ENCODE measurements around the gene CELF4.
"Not testable (repeated sequence)": the region's sequence is repeated elsewhere in the genome, so short reads cannot be mapped to it uniquely, and the experiment has no call there.

The CELF4 gene

GRCh38 chr18:37385846-37386778, 179.5 kb downstream of the CELF4 start:
- DNase-seq, result peak; percentile 68

DNA sequence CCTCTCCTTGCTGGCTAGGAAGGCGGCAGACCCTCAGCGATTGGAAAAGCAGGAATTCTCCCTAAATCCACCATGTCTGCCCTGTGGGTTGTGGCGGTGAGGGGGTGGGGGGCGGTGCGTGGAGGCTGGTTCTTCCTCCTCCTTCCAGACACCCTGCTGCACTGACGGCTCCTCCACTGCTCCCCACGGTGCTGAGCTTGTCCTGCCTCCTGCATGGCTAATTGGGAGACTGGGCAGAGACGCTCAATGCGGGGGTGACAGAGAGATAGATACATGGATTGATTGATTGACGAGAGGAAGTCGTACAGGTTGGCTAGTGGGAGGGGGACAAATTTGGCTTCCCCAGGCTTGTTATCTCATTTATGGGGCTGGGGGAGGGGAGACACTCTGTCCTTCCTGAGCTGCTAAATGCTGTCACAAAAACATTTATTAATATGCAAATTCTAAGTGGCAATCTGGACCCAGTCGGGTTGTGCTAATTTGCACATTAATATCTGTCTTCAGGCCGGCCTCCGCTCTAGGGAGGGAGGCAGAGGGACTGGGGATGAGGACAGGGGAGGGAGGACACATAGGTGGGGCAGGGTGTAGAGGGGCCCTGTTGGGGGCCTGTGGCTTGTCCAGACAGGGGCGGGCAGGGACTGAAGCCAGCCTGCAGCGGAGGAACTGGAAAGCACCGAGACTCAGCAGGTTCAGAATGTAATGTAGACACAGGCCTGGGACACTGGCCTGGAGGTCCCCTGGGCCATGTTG, 181.6 kb downstream of the CELF4 start:
- no peak for DNase-seq

DNA sequence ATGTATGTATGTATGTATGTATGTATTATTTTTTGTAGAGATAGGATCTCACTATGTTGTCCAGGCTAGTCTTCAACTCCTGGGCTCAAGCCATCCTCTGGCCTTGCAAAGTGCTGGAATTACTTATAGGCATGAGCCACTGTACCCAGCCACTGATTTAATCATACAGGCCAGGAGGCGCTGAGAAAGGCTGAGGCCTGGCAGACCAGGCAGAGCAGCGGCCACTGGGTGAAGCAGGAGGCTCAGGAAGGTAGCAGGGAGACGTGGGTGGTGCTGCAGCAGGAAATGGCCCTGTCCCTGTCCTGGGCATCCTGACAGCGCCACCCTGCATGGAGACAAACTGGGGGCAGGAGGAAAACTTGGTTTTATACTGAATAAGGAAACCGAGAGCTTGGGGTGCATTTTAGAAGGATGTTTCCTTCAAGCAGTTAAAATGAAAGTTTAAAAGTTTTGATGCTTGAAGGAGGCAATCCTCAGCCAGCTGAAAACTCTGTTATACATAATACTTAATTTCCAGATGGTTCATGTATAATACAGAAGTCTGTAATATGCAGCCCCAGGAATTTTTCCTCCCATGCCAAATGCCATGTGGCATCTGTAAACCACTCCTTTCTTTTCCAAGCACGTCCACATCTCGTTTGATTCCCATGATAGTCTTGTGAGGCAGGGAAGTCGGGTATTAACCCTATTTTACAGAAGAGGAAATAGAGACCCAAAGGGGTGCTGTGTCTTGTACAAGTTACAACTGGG, 182.4 kb downstream of the CELF4 start:
- no peak for DNase-seq

DNA sequence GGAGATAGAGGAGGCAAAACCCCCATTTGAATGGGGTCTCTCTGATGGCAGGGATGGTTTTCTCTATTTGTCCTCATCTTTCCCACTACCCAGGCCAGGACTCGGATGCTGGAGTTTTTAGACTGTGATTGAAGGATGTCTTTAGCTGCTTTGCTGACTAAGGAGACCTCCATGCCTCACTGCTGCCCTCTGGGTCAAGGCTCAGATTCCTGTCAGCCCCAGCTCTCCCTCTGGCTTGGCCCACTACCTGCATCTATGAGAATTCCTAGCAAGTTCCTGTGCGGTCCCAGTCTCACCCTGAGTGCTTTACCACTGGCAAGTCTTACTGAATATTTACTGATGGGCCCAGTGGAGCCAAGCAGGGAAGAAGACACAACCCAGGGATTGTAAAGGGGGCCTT, 184.0 kb downstream of the CELF4 start:
- DNase-seq, result no peak

GRCh38 chr18:37380546-37381110, 185.0 kb downstream of the CELF4 start:
- DNase-seq, result no peak

DNA sequence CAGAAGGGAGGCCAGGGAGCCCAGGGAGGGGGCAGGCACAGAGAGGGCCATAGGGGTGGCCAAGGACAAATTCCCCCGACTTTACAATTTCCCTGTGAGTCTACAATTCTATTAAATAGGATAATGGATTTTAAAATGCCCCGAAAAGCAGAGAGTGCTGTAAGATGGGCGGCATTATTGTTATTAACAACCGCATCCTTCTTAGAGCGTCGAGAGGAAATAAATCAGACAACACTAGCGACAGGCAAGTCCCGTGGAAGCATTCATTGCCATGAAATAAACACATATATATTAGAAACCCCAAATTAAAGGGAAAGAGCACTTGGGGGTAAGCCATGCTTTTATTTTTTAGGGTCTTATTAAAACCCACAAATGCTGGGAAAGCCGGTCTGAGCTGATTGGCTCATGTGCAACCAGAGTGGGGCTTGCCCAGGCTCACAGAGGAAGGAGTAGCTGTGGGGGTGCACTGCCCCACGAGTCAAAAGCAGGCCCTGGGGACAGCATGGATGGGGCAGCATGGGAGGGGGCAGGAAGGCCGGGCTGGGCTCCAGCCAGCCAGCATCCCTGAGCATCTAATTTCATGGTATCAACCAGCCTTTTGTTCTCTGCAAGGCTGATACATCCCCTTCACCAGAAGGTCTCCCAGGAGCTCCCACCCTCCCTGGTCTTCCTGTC, 187.1 kb downstream of the CELF4 start:
- DNase-seq, result no peak

DNA sequence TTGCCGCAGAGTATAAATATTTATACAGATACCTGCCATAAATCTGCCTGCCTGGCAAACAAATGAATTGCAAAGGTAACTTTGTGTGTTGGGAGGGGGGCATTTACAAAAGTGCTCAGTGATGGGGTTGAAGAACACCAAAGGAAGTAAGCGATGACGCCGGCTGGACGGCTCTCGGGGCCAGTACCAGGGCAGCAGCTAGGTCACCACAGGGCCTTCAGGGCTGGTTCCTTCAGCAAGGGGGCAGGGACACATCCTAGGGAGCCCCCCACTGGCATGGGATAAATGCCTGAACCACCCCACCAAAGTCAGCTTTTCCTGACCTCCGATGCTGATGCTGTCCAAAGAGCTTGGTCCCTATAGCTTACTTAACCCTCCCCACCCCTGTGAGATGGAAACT, 190.4 kb downstream of the CELF4 start:
- no peak for DNase-seq

DNA sequence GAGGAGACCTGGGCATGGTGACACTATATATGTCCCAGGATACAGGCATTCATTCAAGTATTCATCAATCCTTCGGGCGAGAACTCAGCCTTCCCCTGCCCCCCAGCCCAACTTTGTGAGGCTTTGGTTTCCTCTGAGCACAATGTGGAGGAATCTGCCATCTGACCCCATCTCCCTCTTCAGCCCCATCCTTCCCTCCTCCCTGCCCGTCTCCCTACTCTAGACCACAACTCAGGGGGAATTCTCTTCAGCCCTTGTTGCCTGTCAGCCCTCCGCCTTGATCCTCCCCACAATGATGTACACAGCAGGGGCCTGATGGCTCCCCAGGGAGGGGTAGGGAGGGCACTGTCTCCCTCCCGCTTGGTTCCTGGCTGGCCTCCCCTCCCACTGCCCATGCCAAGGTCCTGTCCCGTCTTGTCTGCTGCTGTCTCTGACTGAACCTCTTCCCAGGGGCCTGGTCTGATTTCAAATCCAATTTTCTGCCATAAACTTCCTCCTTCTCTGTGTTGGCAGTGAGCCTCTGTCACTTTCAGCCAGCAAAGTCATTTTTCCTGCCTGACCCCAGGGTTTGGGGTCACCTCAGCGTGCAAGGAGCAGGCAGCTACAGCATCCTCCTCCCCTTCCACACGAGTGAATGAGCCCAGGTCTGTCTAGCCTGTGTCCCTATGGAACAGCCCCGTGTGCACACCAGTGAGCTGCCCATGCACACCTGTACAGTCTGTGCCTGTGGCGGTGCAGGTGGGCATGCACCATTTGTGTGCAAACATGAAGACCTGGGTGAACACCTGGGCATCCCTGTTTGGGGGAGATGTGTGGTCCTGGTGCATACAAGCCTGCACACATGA, 197.3 kb downstream of the CELF4 start:
- DNase-seq, result no peak

DNA sequence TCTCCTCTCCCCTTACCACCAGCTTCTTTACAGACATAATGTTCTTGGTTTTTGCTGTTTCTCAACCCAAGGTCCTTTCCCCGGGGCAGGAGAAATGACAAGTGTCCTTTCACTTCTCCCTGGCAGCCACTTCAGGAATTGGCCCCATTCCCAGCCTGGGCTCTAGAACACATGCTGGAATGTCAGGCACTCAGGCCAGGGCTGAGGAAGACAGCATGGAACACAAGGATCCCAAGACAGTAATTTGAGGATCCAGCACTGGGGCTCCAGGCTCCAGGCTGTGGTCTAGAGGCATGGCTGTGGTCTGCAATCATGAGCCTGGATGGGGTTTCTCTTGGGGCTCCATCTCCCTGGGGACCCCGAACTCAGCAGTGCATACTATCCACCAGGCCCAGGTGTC, 201.4 kb downstream of the CELF4 start:
- DNase-seq, result no peak

DNA sequence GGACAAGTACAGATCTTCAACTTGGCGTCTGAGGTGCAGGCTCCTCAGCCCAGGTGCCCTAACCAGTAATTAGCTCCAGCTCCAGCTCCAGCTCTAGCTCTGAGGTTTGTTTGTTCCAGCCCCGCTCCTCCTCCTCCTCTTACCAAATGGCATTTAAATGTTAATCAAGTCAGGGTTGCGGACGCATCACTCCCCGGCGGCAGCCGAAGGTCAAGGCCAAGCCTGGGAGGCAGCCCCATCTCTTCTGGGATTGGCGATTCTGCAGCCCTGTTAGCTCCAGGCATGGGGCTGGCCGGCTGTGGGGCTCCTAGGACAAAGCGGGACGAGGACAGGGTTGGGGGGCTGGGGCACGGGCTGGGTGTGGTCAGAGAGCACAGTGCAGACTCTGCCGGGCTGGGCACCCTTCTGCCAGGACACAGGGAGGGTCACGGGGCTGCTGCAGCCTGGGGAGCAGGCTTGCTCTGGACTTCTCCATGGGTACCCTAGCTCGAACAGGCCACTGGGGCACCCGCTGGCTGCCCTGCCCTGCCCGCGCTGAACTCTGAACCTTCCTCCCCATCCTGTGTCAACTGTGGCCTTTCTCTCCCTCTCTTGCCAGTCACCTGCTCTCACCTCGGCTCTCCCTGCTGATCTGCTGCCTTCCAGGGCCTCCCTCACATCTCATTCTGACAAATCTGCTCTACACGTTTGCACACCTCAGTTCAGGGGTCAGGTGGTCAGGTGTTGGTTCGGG, 203.3 kb downstream of the CELF4 start:
- no peak for DNase-seq

GRCh38 chr18:37361335-37362157, 204.1 kb downstream of the CELF4 start:
- peak; percentile 5 for DNase-seq

DNA sequence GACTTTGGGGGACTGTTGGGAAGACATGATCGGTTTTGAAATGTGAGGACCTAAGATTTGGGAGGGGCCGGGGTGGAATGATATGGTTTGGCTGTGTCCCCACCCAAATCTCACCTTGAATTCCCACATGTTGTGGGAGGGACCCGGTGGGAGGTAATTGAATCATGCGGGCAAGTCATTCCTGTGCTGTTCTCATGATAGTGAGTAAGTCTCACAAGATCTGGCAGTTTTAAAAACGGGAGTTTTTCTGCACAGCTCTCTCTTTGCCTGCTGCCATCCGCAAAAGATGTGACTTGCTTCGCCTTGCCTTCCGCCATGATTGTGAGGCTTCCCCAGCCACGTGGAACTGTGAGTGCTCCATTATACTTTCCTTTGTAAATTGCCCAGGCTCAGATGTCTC, 207.5 kb downstream of the CELF4 start:
- not testable (repeated sequence) for DNase-seq

GRCh38 chr18:37355772-37356171, 209.8 kb downstream of the CELF4 start:
- DNase-seq, result no peak

GRCh38 chr18:37351110-37351509, 214.5 kb downstream of the CELF4 start:
- DNase-seq, result no peak

- DNase-seq, result no peak
Observed at GRCh38 chr18:37348729-37349128, 216.9 kb downstream of the CELF4 start.

DNA sequence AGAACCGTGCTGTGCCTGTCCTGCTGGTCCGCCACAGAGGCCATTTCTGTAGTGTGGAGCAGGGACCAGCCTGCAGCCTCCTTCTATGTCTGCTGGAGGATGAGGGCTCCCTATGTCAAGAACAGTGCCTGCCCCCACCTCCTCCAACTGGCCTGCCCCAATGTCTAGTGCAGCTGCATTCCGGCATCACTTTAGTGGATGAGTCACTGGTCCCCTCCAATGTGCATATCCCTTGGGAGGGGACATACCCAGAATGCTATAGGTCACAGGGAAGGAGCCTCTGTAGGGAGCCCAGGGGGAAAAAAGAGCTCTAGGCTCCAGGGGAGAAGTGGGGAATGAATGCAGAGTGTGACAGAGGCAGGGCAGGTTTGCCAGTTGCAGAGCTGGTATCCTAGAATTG, 219.6 kb downstream of the CELF4 start:
- DNase-seq, result no peak

DNA sequence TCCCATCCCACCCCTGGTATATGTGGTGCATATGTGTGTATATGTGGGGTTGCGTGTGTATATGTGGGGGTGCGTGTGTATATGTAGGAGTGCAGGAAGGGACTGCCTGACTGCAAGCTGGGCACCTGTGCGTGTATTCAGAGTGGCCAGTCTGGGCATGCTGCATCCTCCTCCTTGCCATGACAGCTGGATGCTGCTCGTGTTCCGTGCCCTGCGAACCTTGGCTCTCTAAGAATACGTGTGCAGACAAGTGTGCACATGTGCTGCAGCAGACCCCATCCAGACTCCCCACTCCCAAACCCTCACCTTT, 222.1 kb downstream of the CELF4 start:
- DNase-seq, result no peak

DNA sequence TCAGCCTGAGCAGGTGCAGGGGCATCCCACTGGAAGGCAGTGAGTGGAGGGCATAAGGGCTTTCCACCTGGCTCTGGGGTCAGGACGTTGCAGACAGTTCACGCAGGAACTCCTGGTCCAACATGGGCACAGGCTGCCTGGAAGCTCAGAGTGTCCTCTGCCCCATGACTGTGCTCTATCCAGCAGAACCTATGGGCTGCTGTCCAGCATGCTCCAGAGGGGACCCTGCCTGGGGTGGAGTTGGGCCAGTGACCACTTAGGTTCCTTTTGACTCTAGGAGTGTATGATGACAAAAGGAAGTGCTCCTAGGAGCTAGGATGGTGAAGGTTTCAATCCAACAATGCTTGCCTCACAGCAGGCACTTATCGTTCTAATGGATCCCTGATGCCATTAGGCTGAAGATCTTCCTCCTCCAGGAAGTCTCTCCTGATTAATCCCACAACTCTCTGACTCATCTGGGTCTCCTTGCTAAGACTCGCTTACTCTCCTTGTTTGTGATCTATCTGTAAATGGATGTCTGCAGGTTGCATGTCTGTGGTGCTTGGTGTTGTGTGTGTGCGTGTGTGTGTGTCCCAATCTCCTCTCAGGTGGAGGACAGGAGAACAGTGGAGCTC, 224.0 kb downstream of the CELF4 start:
- no peak for DNase-seq

DNA sequence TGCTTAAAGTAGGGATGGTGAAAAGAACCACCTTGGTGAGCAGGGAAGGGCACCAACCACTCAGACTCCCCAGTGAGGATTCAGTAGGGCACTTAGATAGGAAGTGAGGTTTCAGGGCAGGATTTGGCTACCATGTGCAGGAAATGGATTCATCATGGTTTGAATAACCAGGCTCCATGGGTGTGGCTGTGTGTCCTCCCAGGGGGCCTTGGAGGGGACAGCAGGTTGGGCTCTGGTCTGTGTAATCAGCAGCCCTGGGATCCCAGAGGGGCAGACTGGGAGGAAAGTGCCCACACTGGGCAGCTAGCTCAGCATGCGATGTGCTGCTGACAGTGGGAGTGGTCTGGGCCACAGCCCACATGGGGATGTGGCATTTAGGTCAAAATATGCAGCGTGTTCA, 224.6 kb downstream of the CELF4 start:
- DNase-seq, result no peak
